GM12873 (cell line): ENCODE data around the gene SGCA.

Experiments used
- CTCF ChIP-seq: IDR thresholded peaks from 2 replicates; pipeline ENCODE4 v1.5.1; 2012; ENCODE audit warnings: low read depth, mild to moderate bottlenecking, moderate library complexity, low read length, control low read depth; ENCODE audit not compliant: insufficient read depth; ENCODE audit errors: missing control alignments

The SGCA gene

GRCh38 chr17:50190603-50191358, 25.0 kb downstream of the SGCA start:
- TF ChIP-seq CTCF: no peak

GRCh38 chr17:50191359-50192143, 25.7 kb downstream of the SGCA start:
- TF ChIP-seq CTCF: no peak

GRCh38 chr17:50192144-50192617, 26.4 kb downstream of the SGCA start:
- TF ChIP-seq CTCF: no peak

GRCh38 chr17:50192618-50193291, 26.9 kb downstream of the SGCA start:
- no peak for TF ChIP-seq CTCF

GRCh38 chr17:50194140-50194933, 28.5 kb downstream of the SGCA start:
- TF ChIP-seq CTCF: no peak

- TF ChIP-seq CTCF: peak; percentile 32
These were observed 29.4 kb downstream of the SGCA start for GRCh38 chr17:50194934-50195865.
